Prostate gland (tissue), 2 donors: Measurements from ENCODE around the gene LTF. TPM values are rescaled to one million over a fixed set of nuclear protein-coding genes. Genes with fewer than 3 reads are reported as not detected.

ENCODE experiments used
- DNase-seq: peaks from one replicate; pipeline ENCODE4 v3.0.0-alpha.2; 2019; ENCODE audit warnings: low spot score
- H3K27ac ChIP-seq, 2 donors: fragments of 200-600 bp; sonication (generic); 2 replicates each; pipeline ENCODE4 v1.5.1; 2017 to 2019
- H3K27me3 ChIP-seq: fragments of 200-600 bp; sonication (generic); replicated peaks from 2 replicates; pipeline ENCODE4 v1.5.1; 2019; ENCODE audit not compliant: insufficient read depth
- H3K36me3 ChIP-seq, 2 donors: fragments of 200-600 bp; sonication (generic); 1 replicate in 1 of 2; 2 replicates in 1 of 2; pipeline versions ENCODE4 v1.5.1 to v1.8.1; 2017 to 2019
- H3K4me1 ChIP-seq: fragments of 200-600 bp; sonication (generic); replicated peaks from 2 replicates; pipeline ENCODE4 v1.5.1; 2019
- H3K4me3 ChIP-seq, 2 donors: fragments of 200-600 bp; sonication (generic); 2 replicates each; pipeline ENCODE4 v1.5.1; 2017 to 2019
- H3K9me3 ChIP-seq: fragments of 200-600 bp; sonication (generic); 2 replicates; pipeline ENCODE4 v1.5.1; 2017
- CTCF ChIP-seq, 4 experiments: fragments of 200-600 bp in 2 of 4; fragments of 450-650 bp in 2 of 4; sonication (generic) in 2 of 4; IDR thresholded peaks; 1 replicate in 3 of 4; 2 replicates in 1 of 4; pipeline ENCODE4 v1.5.1; 2016 to 2019; ENCODE audit warnings: antibody characterized with exemption in 4 of 4, mild to moderate bottlenecking in 2 of 4, moderate library complexity in 2 of 4
- POLR2A ChIP-seq: fragments of 450-650 bp; IDR thresholded peaks from one replicate; pipeline ENCODE4 v1.6.1; 2016; ENCODE audit warnings: antibody characterized with exemption, mild to moderate bottlenecking
- POLR2AphosphoS5 ChIP-seq: sonication (generic); formaldehyde crosslinking; IDR thresholded peaks from one replicate; pipeline ENCODE4 v1.6.1; 2017; ENCODE audit warnings: antibody characterized with exemption
- WGBS: methylation state at CpG from one replicate; pipeline ENCODE4 v1.1.5; 2018; 5-methylcytosine and 5-hydroxymethylcytosine counted together
- intact Hi-C: fragments of 100-400 bp; cut with DNase I; formaldehyde crosslinking; loops from one replicate; pipeline ENCODE4 v1.14.2; 2022
- total RNA-seq, 2 donors: library from RNA; depleted of rRNA; stranded (reverse); fragments of >200 nt; gene quantifications; one replicate each; pipeline ENCODE4 v1.1.0, GENCODE V29; 2016

LTF gene
- total RNA-seq, 2 donors from 2014 or later = 22.6 to 130 TPM

- no peaks in the 10 kb centered on the region for H3K4me1 ChIP-seq
- no peaks in the 10 kb centered on the region for H3K36me3 ChIP-seq
- H3K9me3 ChIP-seq = no peaks in the 10 kb centered on the region
- intact Hi-C loops = no loop called here
- no peaks in the 10 kb centered on the region for H3K27me3 ChIP-seq
- WGBS = 87% methylated on average over 6 of the region's 6 CpGs
- H3K27ac ChIP-seq = no peak overlapping the region
- no peak for DNase-seq
- H3K4me3 ChIP-seq = no peak overlapping the region
- TF ChIP-seq CTCF (IDR thresholded peaks at IDR 0.05) (no peak), POLR2AphosphoS5 (no peak), POLR2A (no peak)
Observed at GRCh38 chr3:46477756-46478155, 13.1 kb upstream of the LTF start.

GRCh38 chr3:46477145-46477544 lies 12.4 kb upstream of the LTF start:
- Histone ChIP-seq H3K4me3 (no peak overlapping the region), H3K36me3 (no peaks in the 10 kb centered on the region), H3K4me1 (no peaks in the 10 kb centered on the region), H3K27ac (no peak overlapping the region), H3K9me3 (no peaks in the 10 kb centered on the region), H3K27me3 (no peaks in the 10 kb centered on the region)
- no peak for DNase-seq
- WGBS = 89% methylated on average over 4 of the region's 4 CpGs
- TF ChIP-seq POLR2AphosphoS5 (no peak), CTCF (IDR thresholded peaks at IDR 0.05) (no peak), POLR2A (no peak)
- intact Hi-C loops = no loop called here

DNA sequence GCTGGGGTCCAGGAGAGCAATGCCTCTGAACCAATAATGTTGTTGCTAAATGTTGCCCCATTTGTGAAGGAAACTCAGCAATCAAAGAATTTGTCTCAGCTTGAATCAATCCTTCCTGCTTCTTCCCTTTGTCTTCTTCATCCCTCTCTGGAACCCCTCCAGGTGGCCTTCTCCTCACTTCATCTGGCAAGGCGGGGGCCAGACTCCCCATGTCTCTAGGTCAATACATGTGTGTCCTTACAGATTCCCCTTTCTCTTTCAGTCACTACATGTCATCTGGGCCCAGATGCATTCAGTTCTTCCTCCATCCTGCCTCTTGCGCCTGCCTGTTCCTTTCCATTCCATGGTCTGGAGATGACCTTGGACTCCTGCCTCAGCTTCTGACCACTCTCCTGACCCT lies 8.0 kb upstream of the LTF start:
- intact Hi-C loops = no loop called here

GRCh38 chr3:46471371-46471914 lies 6.7 kb upstream of the LTF start:
- no peak overlapping the region for H3K27ac ChIP-seq
- H3K4me1 ChIP-seq = no peaks in the 10 kb centered on the region
- no peaks in the 10 kb centered on the region for H3K27me3 ChIP-seq
- no peak for TF ChIP-seq POLR2A
- no peak for TF ChIP-seq POLR2AphosphoS5
- TF ChIP-seq CTCF (IDR thresholded peaks at IDR 0.05) = no peak
- no peaks in the 10 kb centered on the region for H3K36me3 ChIP-seq
- WGBS = 97% methylated on average over 5 of the region's 5 CpGs
- intact Hi-C loops = no loop called here
- no peak for DNase-seq
- no peaks in the 10 kb centered on the region for H3K9me3 ChIP-seq
- H3K4me3 ChIP-seq = no peak overlapping the region

More for the DNA sequence above, 8.0 kb upstream of the LTF start:
- Histone ChIP-seq H3K27ac (no peak overlapping the region), H3K27me3 (no peaks in the 10 kb centered on the region), H3K36me3 (no peaks in the 10 kb centered on the region), H3K4me1 (no peaks in the 10 kb centered on the region), H3K9me3 (no peaks in the 10 kb centered on the region), H3K4me3 (no peak overlapping the region)
- TF ChIP-seq POLR2AphosphoS5 = no peak
- no peak for TF ChIP-seq CTCF (IDR thresholded peaks at IDR 0.05)
- no peak for TF ChIP-seq POLR2A
- 90% methylated on average over 2 of the region's 2 CpGs for WGBS
- no peak for DNase-seq

DNA sequence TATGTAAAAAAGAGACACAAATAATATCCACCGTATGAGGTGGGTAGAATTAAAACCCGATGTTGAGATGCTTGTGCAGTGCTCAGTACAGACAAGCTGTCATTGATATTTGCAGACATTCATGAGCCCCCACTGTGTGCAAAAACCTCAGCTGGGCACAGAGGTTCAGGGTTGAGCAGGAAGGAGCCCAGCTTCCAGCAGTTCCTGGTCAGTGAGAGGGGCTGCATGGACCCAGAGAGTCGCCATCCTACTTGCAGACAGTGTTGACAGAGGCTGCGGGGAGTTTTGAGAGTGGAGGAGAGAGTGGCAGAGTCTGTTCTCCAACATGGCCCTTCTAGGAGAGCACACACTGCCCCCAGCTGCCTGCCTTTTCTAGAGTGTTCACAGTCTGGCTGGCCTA lies 6.1 kb upstream of the LTF start:
- DNase-seq = no peak
- intact Hi-C loops = no loop called here
- no peaks in the 10 kb centered on the region for H3K4me1 ChIP-seq
- no peaks in the 10 kb centered on the region for H3K36me3 ChIP-seq
- 98% methylated on average over 4 of the region's 4 CpGs for WGBS
- TF ChIP-seq POLR2A = no peak
- TF ChIP-seq CTCF (IDR thresholded peaks at IDR 0.05) = no peak
- TF ChIP-seq POLR2AphosphoS5 = no peak
- H3K9me3 ChIP-seq = no peaks in the 10 kb centered on the region
- no peak overlapping the region for H3K4me3 ChIP-seq
- H3K27me3 ChIP-seq = no peaks in the 10 kb centered on the region
- H3K27ac ChIP-seq = no peak overlapping the region
